ENCODE results near the gene ZC3H10.

ZC3H10 gene

DNA sequence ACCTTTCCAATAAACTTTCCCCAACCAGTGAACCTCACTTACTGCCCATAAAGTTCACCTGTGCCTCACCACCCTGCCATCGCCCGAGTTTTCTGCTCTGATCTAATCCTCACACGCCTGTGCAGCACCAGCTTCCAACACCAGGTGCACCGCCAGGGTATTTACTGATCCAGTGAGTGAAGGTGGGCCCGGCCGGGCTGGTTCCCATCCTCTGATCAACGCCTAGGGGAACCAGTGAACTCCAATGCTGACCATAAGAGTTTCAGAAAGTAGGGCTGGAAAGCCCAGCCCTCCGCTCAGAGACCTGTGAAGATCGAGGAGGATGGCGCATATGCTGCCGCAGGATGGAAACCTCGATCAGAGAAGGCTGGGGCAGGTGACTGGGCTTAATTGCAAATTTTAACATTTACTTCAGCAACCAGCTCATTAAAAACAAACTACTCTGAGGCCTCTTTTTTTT is 33.6 kb downstream of the ZC3H10 start:
- H3K4me3 ChIP-seq (ENCODE audit: insufficient read depth, low read length, poor library complexity, severe bottlenecking), result peak overlapping the region; percentile 74
- peaks cover 6% of the 10 kb centered on the region; the same call in 1 of the 2 replicates for H3K79me2 ChIP-seq (ENCODE audit: insufficient read depth, low read length)
- peak overlapping the region; percentile 85 for H3K27ac ChIP-seq (ENCODE audit: low read depth, low read length)
- peak overlapping the region; percentile 80 for H3K4me2 ChIP-seq (ENCODE audit: low read depth, low read length, poor library complexity, severe bottlenecking)
- H3K9ac ChIP-seq (ENCODE audit: low read length), result peak overlapping the region; percentile 77
- peak overlapping the region; percentile 36 for H2AFZ ChIP-seq (ENCODE audit: low read depth, low read length, severe bottlenecking)
- H4K20me1 ChIP-seq (ENCODE audit: low read depth, low read length), result no peaks in the 10 kb centered on the region
- H3K36me3 ChIP-seq (ENCODE audit: low read length), result no peaks in the 10 kb centered on the region
- H3K9me2 ChIP-seq (replicated peaks; ENCODE audit: insufficient read depth, low read length), result no peaks in the 10 kb centered on the region
- H3F3A ChIP-seq (ENCODE audit: insufficient read depth), result peaks cover 14% of the 10 kb centered on the region; the same call in 1 of the 2 replicates
- H3K27me3 ChIP-seq (ENCODE audit: low read length), result no peaks in the 10 kb centered on the region
- no peaks in the 10 kb centered on the region for H3K9me3 ChIP-seq (ENCODE audit: insufficient read depth, low read length)
- no peak for TF ChIP-seq EZH2phosphoT487 (conservative IDR thresholded peaks at IDR 0.05; ENCODE audit: low read length)
- TF ChIP-seq, protein P1, sequence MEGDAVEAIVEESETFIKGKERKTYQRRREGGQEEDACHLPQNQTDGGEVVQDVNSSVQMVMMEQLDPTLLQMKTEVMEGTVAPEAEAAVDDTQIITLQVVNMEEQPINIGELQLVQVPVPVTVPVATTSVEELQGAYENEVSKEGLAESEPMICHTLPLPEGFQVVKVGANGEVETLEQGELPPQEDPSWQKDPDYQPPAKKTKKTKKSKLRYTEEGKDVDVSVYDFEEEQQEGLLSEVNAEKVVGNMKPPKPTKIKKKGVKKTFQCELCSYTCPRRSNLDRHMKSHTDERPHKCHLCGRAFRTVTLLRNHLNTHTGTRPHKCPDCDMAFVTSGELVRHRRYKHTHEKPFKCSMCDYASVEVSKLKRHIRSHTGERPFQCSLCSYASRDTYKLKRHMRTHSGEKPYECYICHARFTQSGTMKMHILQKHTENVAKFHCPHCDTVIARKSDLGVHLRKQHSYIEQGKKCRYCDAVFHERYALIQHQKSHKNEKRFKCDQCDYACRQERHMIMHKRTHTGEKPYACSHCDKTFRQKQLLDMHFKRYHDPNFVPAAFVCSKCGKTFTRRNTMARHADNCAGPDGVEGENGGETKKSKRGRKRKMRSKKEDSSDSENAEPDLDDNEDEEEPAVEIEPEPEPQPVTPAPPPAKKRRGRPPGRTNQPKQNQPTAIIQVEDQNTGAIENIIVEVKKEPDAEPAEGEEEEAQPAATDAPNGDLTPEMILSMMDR (IDR thresholded peaks at IDR 0.05; ENCODE audit: insufficient read depth, low read length, poor library complexity, severe bottlenecking), result peak; percentile 23

DNA sequence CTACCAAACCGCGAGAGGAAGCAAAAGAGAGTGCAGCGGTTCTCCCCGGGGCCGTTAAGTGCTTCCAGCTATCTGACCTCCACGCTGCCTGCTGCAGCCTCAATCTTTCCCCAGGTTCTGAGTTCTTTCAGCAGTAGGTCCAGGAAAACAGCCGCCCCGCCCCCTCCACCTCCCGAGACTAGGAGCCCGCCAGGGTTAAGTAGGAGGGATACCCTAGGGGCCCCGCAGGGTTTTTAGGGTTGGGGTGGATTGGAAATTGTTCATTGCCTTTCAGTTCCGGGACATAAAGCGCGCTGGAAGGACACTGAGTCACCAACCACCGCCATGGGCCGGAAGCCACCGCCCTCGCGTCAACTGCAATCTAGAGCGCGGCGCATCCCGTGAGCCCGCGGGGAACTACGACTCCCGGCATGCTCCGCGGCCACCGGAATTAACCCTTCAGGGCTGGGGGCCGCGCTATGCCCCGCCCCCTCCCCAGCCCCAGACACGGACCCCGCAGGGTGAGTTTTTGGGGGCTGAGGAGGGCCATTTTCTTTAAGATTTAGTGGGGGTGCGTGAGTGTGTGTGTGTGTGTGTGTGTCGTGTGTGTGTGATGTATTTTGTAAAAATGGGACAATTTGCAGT is 34.2 kb downstream of the ZC3H10 start, which contains the start of gene MYL6B:
TSS of gene MYL6B (plus strand) at position 456 of the 624 bp plus-strand sequence. CDS start 1,332 bp downstream, outside the sequence.
- Histone ChIP-seq H3K9ac (ENCODE audit: low read length) (peak within 1 kb of the TSS; percentile 77), H3K9me2 (replicated peaks; ENCODE audit: insufficient read depth, low read length) (no peaks in the 10 kb centered on the region), H3K4me2 (ENCODE audit: low read depth, low read length, poor library complexity, severe bottlenecking) (peak within 1 kb of the TSS; percentile 80), H4K20me1 (ENCODE audit: low read depth, low read length) (no peaks in the 10 kb centered on the region), H2AFZ (ENCODE audit: low read depth, low read length, severe bottlenecking) (peak within 1 kb of the TSS; percentile 36), H3K9me3 (ENCODE audit: insufficient read depth, low read length) (no peaks in the 10 kb centered on the region), H3K27ac (ENCODE audit: low read depth, low read length) (peak within 1 kb of the TSS; percentile 85), H3F3A (ENCODE audit: insufficient read depth) (peaks cover 14% of the 10 kb centered on the region; the same call in 1 of the 2 replicates), H3K4me3 (ENCODE audit: insufficient read depth, low read length, poor library complexity, severe bottlenecking) (peak within 1 kb of the TSS; percentile 74), H3K36me3 (ENCODE audit: low read length) (no peaks in the 10 kb centered on the region), H3K27me3 (ENCODE audit: low read length) (no peaks in the 10 kb centered on the region), H3K79me2 (ENCODE audit: insufficient read depth, low read length) (peaks cover 6% of the 10 kb centered on the region; the same call in 1 of the 2 replicates)
- TF ChIP-seq, protein P1 (IDR thresholded peaks at IDR 0.05; ENCODE audit: insufficient read depth, low read length, poor library complexity, severe bottlenecking), result no peak
- no peak for TF ChIP-seq EZH2phosphoT487 (conservative IDR thresholded peaks at IDR 0.05; ENCODE audit: low read length)

DNA sequence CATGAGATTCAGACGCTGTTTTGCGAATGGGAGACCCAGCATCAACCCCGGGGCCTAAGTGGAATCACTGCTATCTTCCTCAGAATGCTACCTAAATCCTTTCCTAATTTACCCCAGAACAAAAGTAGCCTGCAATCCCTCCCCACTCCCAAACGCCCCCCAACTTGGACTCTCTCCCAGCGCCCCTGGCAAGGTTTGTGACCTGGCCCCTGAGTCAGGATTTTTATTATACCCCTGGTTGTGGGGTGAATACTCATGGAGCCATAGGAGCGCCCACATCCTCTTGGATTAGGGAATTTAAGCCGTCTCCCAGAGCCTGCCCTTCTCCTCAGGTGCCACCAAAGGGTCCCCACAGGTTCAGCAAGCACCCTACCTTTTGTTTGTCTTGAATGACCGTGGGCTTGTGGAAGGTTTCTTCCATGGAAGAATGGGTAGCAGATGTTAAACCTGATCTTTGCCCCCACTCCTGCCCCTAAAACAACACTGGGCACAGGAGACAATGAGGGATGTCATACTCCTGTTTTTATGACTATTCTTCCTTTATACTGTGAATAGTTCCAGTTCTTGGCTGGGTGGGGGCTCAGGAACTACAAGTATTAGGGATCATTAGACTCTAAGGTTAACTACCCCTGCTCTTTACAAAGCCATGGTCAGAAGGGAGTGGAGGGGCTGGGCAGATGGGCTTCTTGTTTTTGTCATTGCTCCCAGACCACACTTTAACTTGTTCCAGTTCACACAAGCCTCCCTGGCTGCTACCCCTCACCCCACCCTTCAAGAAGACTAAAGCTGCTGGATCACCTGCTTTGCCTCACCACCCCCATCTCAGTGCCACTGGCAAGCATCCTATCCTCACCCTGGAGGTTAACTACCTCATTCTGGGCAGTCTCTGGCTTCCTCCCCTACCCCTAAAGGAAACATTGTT is 35.0 kb downstream of the ZC3H10 start:
- no peaks in the 10 kb centered on the region for H3K27me3 ChIP-seq (ENCODE audit: low read length)
- H3K27ac ChIP-seq (ENCODE audit: low read depth, low read length), result peak overlapping the region; percentile 15; the same call in 1 of the 2 replicates
- H3K9me2 ChIP-seq (replicated peaks; ENCODE audit: insufficient read depth, low read length), result no peaks in the 10 kb centered on the region

More for the DNA sequence above, 35.0 kb downstream of the ZC3H10 start:
- Histone ChIP-seq H3K36me3 (ENCODE audit: low read length) (no peaks in the 10 kb centered on the region), H3K4me3 (ENCODE audit: insufficient read depth, low read length, poor library complexity, severe bottlenecking) (peak overlapping the region; percentile 74), H3F3A (ENCODE audit: insufficient read depth) (peaks cover 14% of the 10 kb centered on the region; the same call in 1 of the 2 replicates), H3K4me2 (ENCODE audit: low read depth, low read length, poor library complexity, severe bottlenecking) (peak overlapping the region; percentile 80), H4K20me1 (ENCODE audit: low read depth, low read length) (no peaks in the 10 kb centered on the region), H3K9ac (ENCODE audit: low read length) (peak overlapping the region; percentile 77), H2AFZ (ENCODE audit: low read depth, low read length, severe bottlenecking) (peak overlapping the region; percentile 36), H3K79me2 (ENCODE audit: insufficient read depth, low read length) (peaks cover 6% of the 10 kb centered on the region; the same call in 1 of the 2 replicates), H3K9me3 (ENCODE audit: insufficient read depth, low read length) (no peaks in the 10 kb centered on the region)
- no peak for TF ChIP-seq EZH2phosphoT487 (conservative IDR thresholded peaks at IDR 0.05; ENCODE audit: low read length)
- TF ChIP-seq, protein P1 (IDR thresholded peaks at IDR 0.05; ENCODE audit: insufficient read depth, low read length, poor library complexity, severe bottlenecking), result no peak
